BLaER1 (cell line): ENCODE results near the gene GPR107.
"Not testable (repeated sequence)": the region's sequence is repeated elsewhere in the genome, so short reads cannot be mapped to it uniquely, and the experiment has no call there.

ENCODE experiments used
- H3K27ac ChIP-seq: shearing (Covaris generic); formaldehyde crosslinking; 2 replicates; pipeline ENCODE4 v1.8.1; 2022
- H3K27me3 ChIP-seq: shearing (Covaris generic); formaldehyde crosslinking; 2 replicates; pipeline ENCODE4 v1.8.1; 2022
- H3K36me3 ChIP-seq: shearing (Covaris generic); formaldehyde crosslinking; 2 replicates; pipeline ENCODE4 v1.8.1; 2022
- H3K4me1 ChIP-seq: shearing (Covaris generic); formaldehyde crosslinking; 2 replicates; pipeline ENCODE4 v1.8.1; 2022
- H3K4me2 ChIP-seq: shearing (Covaris generic); formaldehyde crosslinking; 2 replicates; pipeline ENCODE4 v1.8.1; 2022
- H3K4me3 ChIP-seq: shearing (Covaris generic); formaldehyde crosslinking; 2 replicates; pipeline ENCODE4 v1.8.1; 2022
- H3K9ac ChIP-seq: shearing (Covaris generic); formaldehyde crosslinking; 2 replicates; pipeline ENCODE4 v1.8.1; 2022
- H3K9me3 ChIP-seq: shearing (Covaris generic); formaldehyde crosslinking; 2 replicates; pipeline ENCODE4 v1.8.1; 2022
- H4K20me1 ChIP-seq: shearing (Covaris generic); formaldehyde crosslinking; 2 replicates; pipeline ENCODE4 v1.8.1; 2022
- Cebpa-rat ChIP-seq: shearing (Covaris generic); IDR thresholded peaks from 2 replicates; pipeline ENCODE4 v1.8.1; 2022

Gene GPR107

GRCh38 chr9:130018265-130018664, 35.4 kb upstream of the GPR107 start:
- 0 out of 2 replicates have a peak, but pooled peaks cover 5% of the 10 kb centered on the region for H3K36me3 ChIP-seq
- H3K4me2 ChIP-seq, result no peak overlapping the region
- no peak overlapping the region for H3K4me3 ChIP-seq
- peaks cover 10% of the 10 kb centered on the region for H3K9me3 ChIP-seq
- TF ChIP-seq Cebpa-rat, result no peak
- no peaks in the 10 kb centered on the region for H3K27me3 ChIP-seq
- no peak overlapping the region for H3K27ac ChIP-seq
- H3K4me1 ChIP-seq, result peaks cover 13% of the 10 kb centered on the region
- H3K9ac ChIP-seq, result no peak overlapping the region
- H4K20me1 ChIP-seq, result no peaks in the 10 kb centered on the region

DNA sequence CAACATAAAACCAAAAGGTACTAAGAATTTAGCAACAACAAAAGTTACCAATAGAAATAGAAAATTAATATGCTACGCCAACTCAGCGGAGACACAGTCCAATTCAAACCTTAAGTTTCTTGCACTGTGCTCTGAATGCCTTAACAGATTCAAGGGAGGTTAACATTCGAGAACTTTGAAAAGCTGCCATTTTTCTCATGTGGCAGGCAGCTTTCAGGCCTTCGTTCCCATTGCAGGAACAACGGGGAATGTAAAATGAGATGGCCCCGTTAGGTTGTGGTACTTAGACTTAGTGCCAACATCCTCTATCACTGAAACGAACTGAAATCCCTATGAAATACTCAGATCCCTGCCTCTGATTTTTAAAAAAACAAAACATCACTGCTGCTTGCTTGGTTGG, 33.1 kb upstream of the GPR107 start:
- Histone ChIP-seq H3K27ac (no peak overlapping the region), H3K4me2 (no peak overlapping the region), H3K9ac (no peak overlapping the region), H3K4me1 (peaks cover 19% of the 10 kb centered on the region), H4K20me1 (no peaks in the 10 kb centered on the region), H3K36me3 (0 out of 2 replicates have a peak, but pooled peaks cover 5% of the 10 kb centered on the region), H3K4me3 (no peak overlapping the region), H3K27me3 (no peaks in the 10 kb centered on the region), H3K9me3 (peaks cover 10% of the 10 kb centered on the region)
- TF ChIP-seq Cebpa-rat, result no peak

DNA sequence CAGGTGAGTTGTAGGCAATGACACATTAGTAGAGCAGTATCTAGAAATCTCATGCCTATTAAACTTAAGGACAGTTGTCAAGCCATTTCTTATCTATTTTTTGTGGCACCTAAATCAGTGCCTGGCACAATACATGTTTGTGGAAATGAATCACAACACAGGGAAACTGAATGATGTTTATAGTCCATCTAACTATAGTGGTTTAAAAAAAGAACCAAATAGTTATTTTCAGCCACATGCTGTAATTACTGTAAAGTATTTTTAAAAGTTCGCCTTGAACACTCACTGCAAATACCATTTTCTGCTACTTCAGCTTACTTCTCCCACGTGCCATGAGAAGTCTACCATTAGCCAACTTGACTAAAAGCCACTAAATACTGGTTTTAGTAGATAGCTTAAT, 32.6 kb upstream of the GPR107 start:
- Histone ChIP-seq H3K9ac (no peak overlapping the region), H3K4me1 (peaks cover 19% of the 10 kb centered on the region), H3K9me3 (peaks cover 7% of the 10 kb centered on the region), H4K20me1 (no peaks in the 10 kb centered on the region), H3K27ac (no peak overlapping the region), H3K4me3 (no peak overlapping the region), H3K4me2 (no peak overlapping the region), H3K27me3 (no peaks in the 10 kb centered on the region), H3K36me3 (0 out of 2 replicates have a peak, but pooled peaks cover 4% of the 10 kb centered on the region)
- TF ChIP-seq Cebpa-rat, result no peak

- not testable (repeated sequence) for H3K27ac ChIP-seq, H3K4me2 ChIP-seq, H3K9me3 ChIP-seq, H3K27me3 ChIP-seq, H4K20me1 ChIP-seq, H3K36me3 ChIP-seq, H3K9ac ChIP-seq, H3K4me3 ChIP-seq
- peaks cover 18% of the 10 kb centered on the region for H3K4me1 ChIP-seq
Measured at GRCh38 chr9:130021842-130022241, 31.9 kb upstream of the GPR107 start.

DNA sequence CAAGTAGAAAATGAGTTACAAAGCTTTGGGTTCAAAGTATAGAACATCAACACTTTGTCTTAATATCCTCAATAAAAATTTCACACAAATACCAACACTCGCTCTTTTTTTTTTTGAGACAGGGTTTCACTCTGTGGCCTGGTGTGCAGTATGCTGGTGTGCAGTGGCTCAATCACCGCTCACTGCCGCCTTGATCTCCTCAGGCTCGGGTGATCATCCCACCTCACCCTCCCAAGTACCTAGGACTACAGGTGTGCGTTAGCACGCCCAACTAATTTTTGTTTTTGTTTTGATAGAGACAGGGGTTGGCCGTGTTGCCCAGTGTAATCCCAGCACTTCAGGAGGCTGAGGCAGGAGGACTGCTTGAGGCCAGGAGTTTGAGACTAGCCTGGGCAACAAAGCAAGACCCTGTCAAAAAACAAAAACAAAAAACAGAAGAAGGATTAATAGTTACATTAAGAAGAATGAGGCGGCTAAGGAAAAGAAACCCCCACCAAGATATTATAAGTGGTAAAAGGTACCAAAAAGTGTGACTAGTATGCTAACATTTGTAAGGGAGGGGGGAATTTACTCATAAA, 31.1 kb upstream of the GPR107 start:
- H3K27me3 ChIP-seq, result no peaks in the 10 kb centered on the region
- H3K9me3 ChIP-seq, result no peaks in the 10 kb centered on the region
- peaks cover 19% of the 10 kb centered on the region for H3K4me1 ChIP-seq
- no peak overlapping the region for H3K9ac ChIP-seq
- peak overlapping the region; percentile 23; the same call in 1 of the 2 replicates for H3K4me2 ChIP-seq
- H3K36me3 ChIP-seq, result no peaks in the 10 kb centered on the region
- TF ChIP-seq Cebpa-rat, result no peak
- H4K20me1 ChIP-seq, result no peaks in the 10 kb centered on the region
- no peak overlapping the region for H3K4me3 ChIP-seq
- H3K27ac ChIP-seq, result no peak overlapping the region

DNA sequence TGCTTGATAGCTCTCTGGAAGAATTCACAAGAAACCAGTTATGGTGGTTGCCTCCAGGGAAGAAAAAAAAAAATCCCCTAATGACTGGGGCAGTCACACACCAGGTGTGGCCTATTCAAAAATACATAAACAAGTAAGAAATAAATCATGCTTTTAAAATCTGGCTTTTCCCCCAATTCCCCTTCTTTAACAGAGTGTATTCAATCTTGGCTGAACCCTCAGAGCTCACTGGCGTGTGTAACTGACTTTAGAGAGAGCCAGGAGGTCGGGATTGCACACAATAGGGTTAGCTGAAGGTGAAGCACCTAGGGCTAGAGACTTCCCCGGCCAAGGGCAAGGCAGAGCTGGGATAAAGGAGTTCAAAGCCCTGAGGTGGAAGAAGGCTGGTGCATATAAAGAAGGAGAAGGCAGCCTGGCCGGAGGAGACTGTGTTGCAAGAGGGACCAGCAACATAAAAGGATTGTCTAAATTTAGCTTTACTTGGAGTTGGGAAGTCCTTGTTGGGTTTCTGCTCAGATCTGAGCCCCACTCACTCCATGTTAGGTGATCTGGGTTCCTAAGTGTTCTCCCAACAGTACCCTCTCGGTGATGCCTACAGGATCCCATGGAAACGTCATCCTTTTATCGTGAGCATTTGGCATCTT, 30.4 kb upstream of the GPR107 start:
- peaks cover 19% of the 10 kb centered on the region for H3K4me1 ChIP-seq
- no peak overlapping the region for H3K9ac ChIP-seq
- H3K27me3 ChIP-seq, result no peaks in the 10 kb centered on the region
- H3K36me3 ChIP-seq, result no peaks in the 10 kb centered on the region
- peak overlapping the region; percentile 23; the same call in 1 of the 2 replicates for H3K4me2 ChIP-seq
- TF ChIP-seq Cebpa-rat, result no peak
- no peak overlapping the region for H3K27ac ChIP-seq
- no peaks in the 10 kb centered on the region for H3K9me3 ChIP-seq
- no peaks in the 10 kb centered on the region for H4K20me1 ChIP-seq
- H3K4me3 ChIP-seq, result no peak overlapping the region

GRCh38 chr9:130023994-130024596, 29.6 kb upstream of the GPR107 start:
- H3K9me3 ChIP-seq, result no peaks in the 10 kb centered on the region
- H3K4me2 ChIP-seq, result no peak overlapping the region
- H3K4me1 ChIP-seq, result peaks cover 22% of the 10 kb centered on the region
- H3K9ac ChIP-seq, result no peak overlapping the region
- H3K27ac ChIP-seq, result no peak overlapping the region
- no peaks in the 10 kb centered on the region for H3K27me3 ChIP-seq
- H4K20me1 ChIP-seq, result no peaks in the 10 kb centered on the region
- TF ChIP-seq Cebpa-rat, result no peak
- no peaks in the 10 kb centered on the region for H3K36me3 ChIP-seq
- H3K4me3 ChIP-seq, result no peak overlapping the region

- no peak overlapping the region for H3K4me2 ChIP-seq
- no peak overlapping the region for H3K9ac ChIP-seq
- H3K36me3 ChIP-seq, result no peaks in the 10 kb centered on the region
- no peaks in the 10 kb centered on the region for H4K20me1 ChIP-seq
- no peaks in the 10 kb centered on the region for H3K9me3 ChIP-seq
- peaks cover 24% of the 10 kb centered on the region for H3K4me1 ChIP-seq
- no peaks in the 10 kb centered on the region for H3K27me3 ChIP-seq
- TF ChIP-seq Cebpa-rat, result no peak
- no peak overlapping the region for H3K4me3 ChIP-seq
- H3K27ac ChIP-seq, result no peak overlapping the region
Measured at GRCh38 chr9:130024597-130024994, 29.1 kb upstream of the GPR107 start.

GRCh38 chr9:130026583-130027340, 26.9 kb upstream of the GPR107 start:
- no peaks in the 10 kb centered on the region for H3K36me3 ChIP-seq
- H3K27me3 ChIP-seq, result no peaks in the 10 kb centered on the region
- H3K4me2 ChIP-seq, result no peak overlapping the region
- no peaks in the 10 kb centered on the region for H3K9me3 ChIP-seq
- peaks cover 24% of the 10 kb centered on the region for H3K4me1 ChIP-seq
- no peak overlapping the region for H3K4me3 ChIP-seq
- H3K9ac ChIP-seq, result no peak overlapping the region
- H4K20me1 ChIP-seq, result no peaks in the 10 kb centered on the region
- H3K27ac ChIP-seq, result no peak overlapping the region
- no peak for TF ChIP-seq Cebpa-rat
